HCT116 (cell line): Measurements from ENCODE around the gene SYNE4. TPM values are rescaled to one million over a fixed set of nuclear protein-coding genes. Genes with fewer than 3 reads are reported as not detected.

Experiments
- ATAC-seq: fragments of 200-7000 bp; cut with Tn5 transposase; 2 replicates; pipeline ENCODE4 v1.9.1; 2020; ENCODE audit warnings: mild to moderate bottlenecking, moderate library complexity
- BruUV-seq: library from RNA; stranded (reverse); fragments of 400-500 nt; replicated peaks from 2 replicates; lab custom pipeline; 2021; lab: Mats Ljungman, UMichigan
- CTCF ChIA-PET: fragments of 300-600 bp; sonication (Branson Sonifier 250); formaldehyde crosslinking; loops from one replicate; lab custom pipeline; 2021; ENCODE audit warnings: antibody characterized with exemption; lab: Charles Lee
- POLR2A ChIA-PET: fragments of 300-600, 350-600 bp; sonication (Branson Sonifier 250); formaldehyde crosslinking; loops from one replicate; lab custom pipeline; 2021; ENCODE audit warnings: antibody characterized with exemption; lab: Charles Lee
- RAD21 ChIA-PET, 2 experiments: fragments of 300-600 bp; sonication (Branson Sonifier 250); formaldehyde crosslinking; loops; one replicate each; lab custom pipeline; 2023; ENCODE audit warnings: low total read pairs in 2 of 2; ENCODE audit not compliant: uncharacterized antibody in 2 of 2, unreplicated experiment in 2 of 2, low non-redundant PET in 1 of 2; lab: Charles Lee
- DNase-seq: peaks from one replicate; pipeline ENCODE4 v3.0.0-alpha.2; 2010; ENCODE audit warnings: low read depth, low spot score
- H2AFZ ChIP-seq: fragments of 200-600 bp; shearing (Covaris generic), sonication (generic); 2 replicates; pipeline ENCODE4 v1.6.1; 2017; ENCODE audit warnings: low read depth, mixed run types, mixed read lengths, antibody characterized with exemption, low read length; ENCODE audit not compliant: poor library complexity, severe bottlenecking
- H3K27ac ChIP-seq: 2 replicates; pipeline ENCODE4 v1.5.1; 2012; ENCODE audit warnings: low read depth, low read length
- H3K27me3 ChIP-seq: fragments of 200-600 bp; sonication (generic); 2 replicates; pipeline ENCODE4 v1.6.1; 2016; ENCODE audit warnings: mixed run types, low read length, mixed read lengths; ENCODE audit not compliant: insufficient read depth
- H3K36me3 ChIP-seq, 2 experiments: fragments of 200-500 bp in 1 of 2; fragments of 200-600 bp in 1 of 2; sonication (Bioruptor generic) in 1 of 2; sonication (generic) in 1 of 2; 2 replicates each; pipeline versions ENCODE4 v1.5.1 to v1.6.1; 2014 to 2016; ENCODE audit warnings: low read length in 2 of 2, inconsistent platforms in 1 of 2, mixed read lengths in 1 of 2, mixed run types in 1 of 2; ENCODE audit not compliant: insufficient read depth in 2 of 2, control insufficient read depth in 1 of 2
- H3K4me1 ChIP-seq, 2 experiments: fragments of 200-600 bp in 1 of 2; sonication (generic) in 1 of 2; 2 replicates each; pipeline versions ENCODE4 v1.5.1 to v1.6.1; 2012 to 2017; ENCODE audit warnings: low read length in 2 of 2, inconsistent platforms in 1 of 2, mild to moderate bottlenecking in 1 of 2, mixed read lengths in 1 of 2, mixed run types in 1 of 2, moderate library complexity in 1 of 2; ENCODE audit not compliant: insufficient read depth in 2 of 2, control insufficient read depth in 1 of 2
- H3K4me2 ChIP-seq: fragments of 200-600 bp; sonication (generic); 2 replicates; pipeline ENCODE4 v1.6.1; 2017; ENCODE audit warnings: mixed run types, low read length, mixed read lengths
- H3K4me3 ChIP-seq, 2 experiments: fragments of 200-600 bp in 1 of 2; sonication (generic) in 1 of 2; replicated peaks in 1 of 2; 2 replicates each; pipeline ENCODE4 v1.5.1; 2011 to 2016; ENCODE audit warnings: low read length in 2 of 2, control low read depth in 1 of 2, low read depth in 1 of 2, mild to moderate bottlenecking in 1 of 2, mixed read lengths in 1 of 2, mixed run types in 1 of 2
- H3K79me2 ChIP-seq: fragments of 200-600 bp; sonication (generic); 2 replicates; pipeline ENCODE4 v1.6.1; 2017; ENCODE audit warnings: mild to moderate bottlenecking, mixed run types, low read length, moderate library complexity, mixed read lengths; ENCODE audit not compliant: insufficient read depth
- H3K9ac ChIP-seq: fragments of 200-600 bp; sonication (generic); 2 replicates; pipeline ENCODE4 v1.6.1; 2016; ENCODE audit warnings: low read length, mixed read lengths
- H3K9me2 ChIP-seq: fragments of 200-600 bp; sonication (generic), shearing (Covaris generic); 2 replicates; pipeline ENCODE4 v1.6.1; 2017; ENCODE audit warnings: mixed run types, mild to moderate bottlenecking, moderate library complexity; ENCODE audit not compliant: insufficient read depth
- H3K9me3 ChIP-seq, 2 experiments: fragments of 200-500 bp in 1 of 2; fragments of 200-600 bp in 1 of 2; sonication (Bioruptor generic) in 1 of 2; sonication (generic) in 1 of 2; 2 replicates each; pipeline ENCODE4 v1.6.1; 2014 to 2017; ENCODE audit warnings: low read length in 2 of 2, mixed read lengths in 2 of 2, inconsistent platforms in 1 of 2, low read depth in 1 of 2, mild to moderate bottlenecking in 1 of 2, mixed run types in 1 of 2, moderate library complexity in 1 of 2; ENCODE audit not compliant: control insufficient read depth in 1 of 2, insufficient read depth in 1 of 2
- H4K20me1 ChIP-seq: fragments of 200-600 bp; sonication (generic), shearing (Covaris generic); 2 replicates; pipeline ENCODE4 v1.6.1; 2017; ENCODE audit warnings: mixed run types, mild to moderate bottlenecking, moderate library complexity; ENCODE audit not compliant: insufficient read depth
- ATF3 ChIP-seq: IDR thresholded peaks from 2 replicates; pipeline ENCODE4 v1.6.1; 2012
- CBX3 ChIP-seq: IDR thresholded peaks from 2 replicates; pipeline ENCODE4 v1.6.1; 2012; ENCODE audit warnings: low read depth
- CTCF ChIP-seq, 3 experiments: fragments of 200-600 bp in 1 of 3; sonication (generic) in 1 of 3; IDR thresholded peaks in 2 of 3; conservative IDR thresholded peaks in 1 of 3; 2 replicates each; pipeline ENCODE4 v1.5.1; 2012 to 2017; ENCODE audit warnings: low read depth in 2 of 3, low read length in 2 of 3, antibody characterized with exemption in 1 of 3, borderline replicate concordance in 1 of 3, control low read depth in 1 of 3, mild to moderate bottlenecking in 1 of 3, mixed read lengths in 1 of 3, mixed run types in 1 of 3, moderate library complexity in 1 of 3; ENCODE audit not compliant: insufficient read depth in 1 of 3
- EGR1 ChIP-seq: IDR thresholded peaks from 2 replicates; pipeline ENCODE4 v1.6.1; 2012; ENCODE audit warnings: low read depth
- ELF1 ChIP-seq: IDR thresholded peaks from 2 replicates; pipeline ENCODE4 v1.6.1; 2012; ENCODE audit warnings: low read depth, borderline replicate concordance
- FOSL1 ChIP-seq: IDR thresholded peaks from 2 replicates; pipeline ENCODE4 v1.6.1; 2012; ENCODE audit warnings: low read depth
- JUND ChIP-seq: IDR thresholded peaks from 2 replicates; pipeline ENCODE4 v1.6.1; 2012
- MAX ChIP-seq: IDR thresholded peaks from 2 replicates; pipeline ENCODE4 v1.6.1; 2012
- POLR2A ChIP-seq: IDR thresholded peaks from 2 replicates; pipeline ENCODE4 v1.7.0; 2011; ENCODE audit warnings: borderline replicate concordance; ENCODE audit not compliant: insufficient read depth, insufficient read length; ENCODE audit errors: extremely low read depth
- SIN3A ChIP-seq: IDR thresholded peaks from 2 replicates; pipeline ENCODE4 v1.6.1; 2012; ENCODE audit warnings: low read depth
- SRF ChIP-seq: IDR thresholded peaks from 2 replicates; pipeline ENCODE4 v1.6.1; 2012; ENCODE audit warnings: low read depth
- TCF7L2 ChIP-seq: IDR thresholded peaks from 2 replicates; pipeline ENCODE4 v1.7.0; 2011; ENCODE audit warnings: borderline replicate concordance, inconsistent platforms; ENCODE audit not compliant: insufficient read depth, insufficient read length; ENCODE audit errors: extremely low read depth
- YY1 ChIP-seq: IDR thresholded peaks from 2 replicates; pipeline ENCODE4 v1.6.1; 2011; ENCODE audit warnings: low read length, low read depth, moderate library complexity, mild to moderate bottlenecking; ENCODE audit not compliant: insufficient replicate concordance; ENCODE audit errors: extremely low read depth
- ZBTB33 ChIP-seq: IDR thresholded peaks from 2 replicates; pipeline ENCODE4 v1.6.1; 2011; ENCODE audit warnings: mild to moderate bottlenecking, low read length, moderate library complexity; ENCODE audit not compliant: insufficient replicate concordance; ENCODE audit errors: extremely low read depth
- ZFX ChIP-seq: fragments of 450-650 bp; IDR thresholded peaks from 2 replicates; pipeline ENCODE4 v1.6.1; 2017
- ZNF274 ChIP-seq: fragments of 200-500 bp; sonication (Bioruptor generic); IDR thresholded peaks from 2 replicates; pipeline ENCODE4 v1.6.1; 2014; ENCODE audit warnings: mild to moderate bottlenecking, low read depth, low read length, inconsistent platforms
- intact Hi-C: fragments of 100-400 bp; cut with micrococcal nuclease; formaldehyde crosslinking; loops from 2 replicates; pipeline ENCODE4 v1.10.0; 2022
- total RNA-seq: library from RNA; stranded (reverse); gene quantifications from one replicate; pipeline ENCODE4 v1.2.1, GENCODE V29; 2021; ENCODE audit not compliant: unreplicated experiment

The SYNE4 gene
- total RNA-seq, 1 experiment from 2014 or later: 27.9 TPM

- no peak overlapping the region for H3K9ac ChIP-seq
- ATAC-seq (no peak), DNase-seq (no peak)
- H3K9me2 ChIP-seq: no peaks in the 10 kb centered on the region
- no peaks in the 10 kb centered on the region for H4K20me1 ChIP-seq
- no TSS peak for BruUV-seq
- H2AFZ ChIP-seq: no peak overlapping the region
- CTCF ChIA-PET: no interaction called here
- no peak for TF ChIP-seq CTCF (IDR thresholded peaks at IDR 0.05 in 2 of 3, conservative IDR thresholded peaks at IDR 0.05 in 1 of 3; ENCODE audit: borderline replicate concordance in 1 of 3, insufficient read depth in 1 of 3, low read depth in 2 of 3, low read length in 2 of 3)
- TF ChIP-seq ZFX: no peak
- no peak for TF ChIP-seq YY1
- no peak overlapping the region for H3K4me3 ChIP-seq
- no peak overlapping the region for H3K4me2 ChIP-seq
- no peak overlapping the region for H3K27ac ChIP-seq
- no peaks in the 10 kb centered on the region for H3K9me3 ChIP-seq
- intact Hi-C loops: no loop called here
- H3K36me3 ChIP-seq: no peaks in the 10 kb centered on the region
- H3K27me3 ChIP-seq: no peaks in the 10 kb centered on the region
- H3K4me1 ChIP-seq: peaks cover 0 to 3% of the 10 kb centered on the region in 2 experiments; a peak in 2 of 4 replicates
- POLR2A ChIA-PET: interaction anchor here (1.1 kb wide), 1 partner anchor 10 kb away, joined by 3 read pairs; the partner anchor contains the start of gene THAP8
- no peaks in the 10 kb centered on the region for H3K79me2 ChIP-seq
- RAD21 ChIA-PET: no interaction called here
Measured at GRCh38 chr19:36043952-36044351, 35.3 kb upstream of the SYNE4 start.

- no peak overlapping the region for H3K27ac ChIP-seq
- DNase-seq: no peak
- no peaks in the 10 kb centered on the region for H3K79me2 ChIP-seq
- ATAC-seq: no peak
- no peak overlapping the region for H3K4me3 ChIP-seq
- H3K27me3 ChIP-seq: no peaks in the 10 kb centered on the region
- no peaks in the 10 kb centered on the region for H3K36me3 ChIP-seq
- no peaks in the 10 kb centered on the region for H3K4me1 ChIP-seq
- ChIA-PET RAD21 (no interaction called here), POLR2A (interaction anchor here (0.6 kb wide), 1 partner anchor 28 kb away, joined by 5 read pairs; no protein-coding TSS in a partner anchor), CTCF (no interaction called here)
- no TSS peak for BruUV-seq
- H3K9me3 ChIP-seq: no peaks in the 10 kb centered on the region
- H4K20me1 ChIP-seq: no peaks in the 10 kb centered on the region
- no peak overlapping the region for H3K9ac ChIP-seq
- H3K9me2 ChIP-seq: no peaks in the 10 kb centered on the region
- H2AFZ ChIP-seq: no peak overlapping the region
- intact Hi-C loops: no loop called here
- no peak overlapping the region for H3K4me2 ChIP-seq
- TF ChIP-seq POLR2A: no peak
- TF ChIP-seq FOSL1: no peak
- no peak for TF ChIP-seq SIN3A
- TF ChIP-seq CBX3: no peak
- TF ChIP-seq ZBTB33: no peak
- no peak for TF ChIP-seq ZNF274
- TF ChIP-seq SRF: no peak
- no peak for TF ChIP-seq TCF7L2
- no peak for TF ChIP-seq EGR1
- no peak for TF ChIP-seq JUND
- TF ChIP-seq YY1: no peak
- no peak for TF ChIP-seq ATF3
- TF ChIP-seq MAX: no peak
- no peak for TF ChIP-seq ELF1
Measured at GRCh38 chr19:36041831-36042230, 33.2 kb upstream of the SYNE4 start.
